Spleen (tissue), 11 donors: Measurements from ENCODE around the gene FGD5. TPM values are rescaled to one million over a fixed set of nuclear protein-coding genes. Genes with fewer than 3 reads are reported as not detected.
A peak's percentile ranks its signal among the peaks of the same experiment; 100 is the strongest.

Experiments used
- DNase-seq: peaks from one replicate; pipeline ENCODE4 v3.0.0-alpha.2; 2020
- H3K27ac ChIP-seq, 8 donors: fragments of 200-600 bp; sonication (generic) in 7 of 8; 1 replicate in 4 of 8; 2 replicates in 4 of 8; pipeline versions ENCODE4 v1.5.0 to v1.8.0; 2016 to 2021; ENCODE audit warnings: inconsistent platforms in 4 of 8, mild to moderate bottlenecking in 4 of 8, moderate library complexity in 1 of 8
- H3K27me3 ChIP-seq, 7 donors: fragments of 200-600 bp; sonication (generic) in 6 of 7; replicated peaks in 1 of 7; 1 replicate in 4 of 7; 2 replicates in 3 of 7; pipeline versions ENCODE4 v1.5.0 to v1.8.0; 2016 to 2021; ENCODE audit warnings: inconsistent platforms in 3 of 7, mild to moderate bottlenecking in 1 of 7
- H3K36me3 ChIP-seq, 6 donors: fragments of 200-600 bp; sonication (generic) in 5 of 6; 1 replicate in 4 of 6; 2 replicates in 2 of 6; pipeline versions ENCODE4 v1.5.0 to v1.8.0; 2016 to 2021; ENCODE audit warnings: inconsistent platforms in 2 of 6
- H3K4me1 ChIP-seq, 6 donors: fragments of 200-600 bp; sonication (generic) in 5 of 6; 1 replicate in 3 of 6; 2 replicates in 3 of 6; pipeline versions ENCODE4 v1.5.0 to v1.8.0; 2016 to 2021; ENCODE audit warnings: inconsistent platforms in 3 of 6
- H3K4me3 ChIP-seq, 8 donors: fragments of 200-600 bp; sonication (generic) in 7 of 8; 1 replicate in 4 of 8; 2 replicates in 4 of 8; pipeline versions ENCODE4 v1.5.0 to v1.8.0; 2016 to 2021; ENCODE audit warnings: inconsistent platforms in 4 of 8, mild to moderate bottlenecking in 4 of 8, moderate library complexity in 2 of 8
- H3K9me3 ChIP-seq, 8 donors: fragments of 200-600 bp; sonication (generic) in 7 of 8; 1 replicate in 4 of 8; 2 replicates in 4 of 8; pipeline versions ENCODE4 v1.5.0 to v1.8.0; 2016 to 2021; ENCODE audit warnings: inconsistent platforms in 4 of 8
- POLR2A ChIP-seq, 3 donors: fragments of 450-650 bp; IDR thresholded peaks; one replicate each; pipeline ENCODE4 v1.5.1; 2017; ENCODE audit warnings: antibody characterized with exemption in 3 of 3, mild to moderate bottlenecking in 1 of 3
- POLR2AphosphoS5 ChIP-seq, 3 donors: sonication (generic); formaldehyde crosslinking; IDR thresholded peaks; one replicate each; pipeline ENCODE4 v1.5.1; 2017; ENCODE audit warnings: antibody characterized with exemption in 3 of 3
- WGBS, 5 donors: extraction: QIAGEN DNeasy Blood & Tissue Kit in 3 of 5; methylation state at CpG; one replicate each; pipeline versions ENCODE4 v1.1.5 to v1.1.7; 2013 to 2018; 5-methylcytosine and 5-hydroxymethylcytosine counted together
- intact Hi-C: fragments of 100-400 bp; cut with DNase I; formaldehyde crosslinking; loops from one replicate; pipeline ENCODE4 v1.15.0; 2023; ENCODE audit warnings: low total_unique reads
- polyA plus RNA-seq, 3 donors: library from polyadenylated mRNA; stranded (reverse); fragments of 200-250 nt; gene quantifications; one replicate each; pipeline ENCODE4 v1.2.1, GENCODE V29; 2013
- total RNA-seq, 7 donors: library from RNA; depleted of rRNA in 3 of 7; stranded (reverse); fragments of >200 nt in 3 of 7; fragmentation: NEBNext Ultra II Directional in 4 of 7; extraction: Animal tissue kit (Norgen Biotek cat#: 25700) in 4 of 7; gene quantifications; one replicate each; pipeline versions ENCODE4 v1.1.0 to v1.2.1, GENCODE V29; 2016 to 2021
- TF ChIP-seq, protein P1 (sequence below), 11 experiments: fragments of 200-600 bp in 7 of 11; fragments of 450-650 bp in 4 of 11; sonication (generic) in 4 of 11; IDR thresholded peaks in 8 of 11; conservative IDR thresholded peaks in 3 of 11; 1 replicate in 7 of 11; 2 replicates in 4 of 11; pipeline versions ENCODE4 v1.4.0 to v1.8.0; 2016 to 2021; ENCODE audit warnings: antibody characterized with exemption in 11 of 11, inconsistent platforms in 4 of 11, mild to moderate bottlenecking in 1 of 11
- donor health status: healthy with polysubstance abuse.
- donor health status: DM: no; HTN: no; CAD: no; lungs with moderate emphysema.
- donor health status: DM: no; HTN: no; CAD: no.
- donor health status: Bipolar disorder and iron deficiency.
- donor health status: healthy.
- donor health status: DM: no; HTN: no; CAD: no.
- donor health status: DM: yes; HTN: yes; CAD: no.

FGD5 gene
- total and polyA plus RNA-seq, 10 donors = 6.0 to 145 (median 63.8) TPM

DNA sequence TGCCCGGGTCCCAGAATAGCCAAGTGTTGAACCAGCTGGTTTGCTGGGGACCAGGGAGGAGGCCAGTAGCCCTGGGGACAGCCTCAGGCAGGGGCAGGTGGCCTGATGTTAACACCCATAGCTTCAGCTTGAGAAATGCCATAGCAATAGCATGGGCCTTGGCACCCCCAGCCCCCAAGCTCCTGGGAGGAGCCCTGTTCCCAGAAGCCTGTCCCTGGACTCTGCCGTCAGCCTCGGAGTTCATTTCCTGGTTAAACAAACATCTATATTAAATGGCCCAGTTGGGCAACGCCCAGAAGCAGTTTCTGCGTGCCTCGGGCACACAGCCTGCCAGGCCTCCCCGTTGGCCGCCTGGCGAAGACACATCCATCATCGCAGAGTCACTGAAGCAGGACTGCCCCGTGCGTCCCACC, 58.2 kb downstream of the FGD5 start:
- no peaks in the 10 kb centered on the region for H3K9me3 ChIP-seq
- H3K27me3 ChIP-seq = no peaks in the 10 kb centered on the region
- 33 to 77% (median 68%) methylated on average over 10 to 12 of the region's 12 CpGs for whole genome bisulfite sequencing, 5 donors
- no peak overlapping the region for H3K4me3 ChIP-seq
- peak; percentile 84 for DNase-seq
- peak overlapping the region; percentile 27 to 89 (median 72) for H3K27ac ChIP-seq
- intact Hi-C loops = no loop called here
- peaks cover 0 to 7% (median 0%) of the 10 kb centered on the region in 6 donors for H3K36me3 ChIP-seq
- TF ChIP-seq, protein P1, sequence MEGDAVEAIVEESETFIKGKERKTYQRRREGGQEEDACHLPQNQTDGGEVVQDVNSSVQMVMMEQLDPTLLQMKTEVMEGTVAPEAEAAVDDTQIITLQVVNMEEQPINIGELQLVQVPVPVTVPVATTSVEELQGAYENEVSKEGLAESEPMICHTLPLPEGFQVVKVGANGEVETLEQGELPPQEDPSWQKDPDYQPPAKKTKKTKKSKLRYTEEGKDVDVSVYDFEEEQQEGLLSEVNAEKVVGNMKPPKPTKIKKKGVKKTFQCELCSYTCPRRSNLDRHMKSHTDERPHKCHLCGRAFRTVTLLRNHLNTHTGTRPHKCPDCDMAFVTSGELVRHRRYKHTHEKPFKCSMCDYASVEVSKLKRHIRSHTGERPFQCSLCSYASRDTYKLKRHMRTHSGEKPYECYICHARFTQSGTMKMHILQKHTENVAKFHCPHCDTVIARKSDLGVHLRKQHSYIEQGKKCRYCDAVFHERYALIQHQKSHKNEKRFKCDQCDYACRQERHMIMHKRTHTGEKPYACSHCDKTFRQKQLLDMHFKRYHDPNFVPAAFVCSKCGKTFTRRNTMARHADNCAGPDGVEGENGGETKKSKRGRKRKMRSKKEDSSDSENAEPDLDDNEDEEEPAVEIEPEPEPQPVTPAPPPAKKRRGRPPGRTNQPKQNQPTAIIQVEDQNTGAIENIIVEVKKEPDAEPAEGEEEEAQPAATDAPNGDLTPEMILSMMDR (IDR thresholded peaks at IDR 0.05 in 8 of 11, conservative IDR thresholded peaks at IDR 0.05 in 3 of 11) = no peak
- TF ChIP-seq POLR2AphosphoS5 (IDR thresholded peaks at IDR 0.05) = peak; percentile 67 to 83 (median 81)
- H3K4me1 ChIP-seq = peaks cover 9 to 75% (median 30%) of the 10 kb centered on the region in 6 donors

DNA sequence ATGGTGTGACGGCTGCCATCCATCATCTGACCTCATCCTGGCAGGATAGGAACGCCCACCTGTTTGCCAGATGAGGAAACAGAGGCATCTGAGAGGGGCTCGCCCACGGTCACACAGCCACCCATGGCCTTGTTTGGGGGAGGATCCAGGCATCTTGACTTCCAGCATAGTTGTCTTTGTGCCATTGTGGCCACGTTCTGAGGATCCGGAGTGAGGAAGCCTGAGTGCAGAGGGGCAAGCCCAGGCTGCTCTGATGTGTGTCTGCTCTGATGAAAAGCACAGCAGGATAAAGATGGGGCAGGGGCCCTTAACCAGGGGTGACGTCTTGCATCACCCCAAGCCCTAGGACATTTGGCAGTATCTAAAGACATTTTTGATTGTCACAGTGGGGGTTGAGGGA, 58.7 kb downstream of the FGD5 start:
- no peak for TF ChIP-seq POLR2AphosphoS5 (IDR thresholded peaks at IDR 0.05)
- no peak for TF ChIP-seq POLR2A (IDR thresholded peaks at IDR 0.05)
- TF ChIP-seq, protein P1 (IDR thresholded peaks at IDR 0.05 in 8 of 11, conservative IDR thresholded peaks at IDR 0.05 in 3 of 11) = no peak
- no peak overlapping the region for H3K4me3 ChIP-seq
- no peaks in the 10 kb centered on the region for H3K9me3 ChIP-seq
- no peak for DNase-seq
- peak overlapping the region; percentile 27 to 89 (median 70) for H3K27ac ChIP-seq
- no peaks in the 10 kb centered on the region for H3K27me3 ChIP-seq
- peaks cover 0 to 12% (median 0%) of the 10 kb centered on the region in 6 donors for H3K36me3 ChIP-seq
- WGBS, 5 donors = 50 to 78% (median 64%) methylated on average over 3 to 7 of the region's 7 CpGs
- intact Hi-C loops = no loop called here
- H3K4me1 ChIP-seq = peaks cover 9 to 78% (median 32%) of the 10 kb centered on the region in 6 donors

DNA sequence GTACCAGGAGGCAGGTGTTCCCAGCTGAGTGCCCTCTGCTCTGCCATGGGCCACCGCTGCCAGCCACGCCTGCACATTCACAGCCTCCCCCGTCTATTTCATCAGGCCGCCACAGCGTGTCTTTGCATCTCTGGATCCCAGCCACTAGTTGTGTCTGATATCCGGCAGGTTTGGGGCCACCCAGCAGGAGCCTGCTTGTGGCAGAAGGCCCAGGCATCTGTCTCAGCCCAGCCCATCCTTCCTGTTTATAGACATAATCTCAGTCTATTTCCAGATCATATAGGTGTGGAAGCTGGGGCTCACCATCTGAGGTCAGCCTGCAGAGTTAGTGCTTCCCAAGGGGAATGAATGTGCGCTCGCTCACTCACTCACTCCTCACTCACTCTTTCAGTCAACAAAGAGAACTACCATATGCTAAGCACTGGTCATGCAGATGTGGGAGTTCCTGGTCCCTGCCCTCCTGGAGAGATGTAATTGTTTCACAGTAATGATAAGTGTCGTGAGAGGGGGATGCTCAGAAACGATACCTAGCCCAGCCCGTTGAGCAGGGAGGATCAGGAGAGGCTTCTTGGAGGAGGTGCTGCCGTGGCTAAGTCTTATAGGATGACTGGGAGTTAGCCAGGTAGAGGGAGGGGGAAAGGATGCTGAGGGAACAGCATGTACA, 60.6 kb downstream of the FGD5 start:
- Histone ChIP-seq H3K27me3 (no peaks in the 10 kb centered on the region), H3K4me3 (no peak overlapping the region), H3K4me1 (peaks cover 9 to 76% (median 35%) of the 10 kb centered on the region in 6 donors), H3K27ac (peak overlapping the region in 6 of 8 donors; percentile 37 to 89 (median 50)), H3K9me3 (no peaks in the 10 kb centered on the region), H3K36me3 (peaks cover 0 to 26% (median 0%) of the 10 kb centered on the region in 6 donors)
- peak; percentile 78 for DNase-seq
- intact Hi-C loops = no loop called here
- TF ChIP-seq POLR2A (IDR thresholded peaks at IDR 0.05) = no peak
- TF ChIP-seq, protein P1 (IDR thresholded peaks at IDR 0.05 in 8 of 11, conservative IDR thresholded peaks at IDR 0.05 in 3 of 11) = no peak
- peak in 2 of 3 donors; percentile 38 to 66 for TF ChIP-seq POLR2AphosphoS5 (IDR thresholded peaks at IDR 0.05)
- WGBS, 5 donors = 61 to 69% (median 65%) methylated on average over 12 of the region's 12 CpGs

DNA sequence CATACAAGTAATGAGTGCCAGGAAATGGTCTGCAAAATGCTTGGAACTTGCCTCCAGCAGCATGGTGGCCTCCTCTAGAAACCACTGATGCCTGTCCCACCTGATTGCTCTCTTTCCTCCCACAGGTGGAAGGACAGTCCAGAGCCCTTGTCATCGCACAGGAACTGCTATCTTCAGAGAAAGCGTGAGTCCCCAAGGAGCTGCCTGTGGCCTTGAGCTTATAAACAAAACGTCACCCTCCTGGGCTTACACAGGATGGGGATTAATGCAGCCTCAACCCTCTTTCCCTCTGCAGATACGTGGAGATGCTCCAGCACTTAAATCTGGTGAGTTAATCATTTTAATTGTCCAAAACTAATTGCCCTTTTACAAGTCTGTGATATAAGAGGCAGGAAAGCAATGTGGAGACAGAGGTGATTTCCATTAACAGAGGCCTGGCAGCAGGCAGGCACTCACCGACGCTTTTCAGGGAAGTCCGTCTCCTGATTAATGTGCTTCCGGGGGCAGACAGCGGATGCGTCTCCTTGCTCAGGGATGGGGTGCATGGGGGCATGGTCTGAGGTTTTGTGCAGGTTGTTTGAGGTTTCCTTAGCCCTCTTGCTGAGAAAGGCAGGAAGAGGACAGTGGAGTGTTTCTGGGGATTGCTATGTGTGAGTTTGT, 61.8 kb downstream of the FGD5 start:
- intact Hi-C loops = no loop called here
- peaks cover 9 to 66% (median 35%) of the 10 kb centered on the region in 6 donors for H3K4me1 ChIP-seq
- H3K27ac ChIP-seq = peak overlapping the region in 4 of 8 donors; percentile 4 to 89 (median 56)
- H3K4me3 ChIP-seq = no peak overlapping the region
- H3K27me3 ChIP-seq = no peaks in the 10 kb centered on the region
- no peak for TF ChIP-seq POLR2A (IDR thresholded peaks at IDR 0.05)
- no peaks in the 10 kb centered on the region for H3K9me3 ChIP-seq
- H3K36me3 ChIP-seq = peaks cover 0 to 26% (median 0%) of the 10 kb centered on the region in 6 donors
- no peak for DNase-seq
- WGBS, 5 donors = 27 to 40% (median 28%) methylated on average over 10 of the region's 10 CpGs
